ENCODE measurements around the gene STK25. TPM values are rescaled to one million over a fixed set of nuclear protein-coding genes. Genes with fewer than 3 reads are reported as not detected.

Gene STK25
- polyA plus RNA-seq, 4 donors: 176 to 209 (median 195) TPM

Other genes starting within 250 kb of the STK25 start
- 100 to 1,000 TPM; 311 to 400 (median 321) TPM for gene HDLBP, start 192.9 kb downstream of the STK25 start, polyA plus RNA-seq (ENCODE audit: insufficient read length in 4 of 4)
- gene SEPTIN2, start 192.7 kb downstream of the STK25 start, polyA plus RNA-seq (ENCODE audit: insufficient read length in 4 of 4): 100 to 1,000 TPM; 539 to 647 (median 628) TPM
- gene FARP2, start 152.3 kb downstream of the STK25 start, polyA plus RNA-seq (ENCODE audit: insufficient read length in 4 of 4): 10 to 100 TPM; 52.9 to 58.1 (median 54.9) TPM
- 10 to 100 TPM; 19.7 to 32.1 (median 24.2) TPM for gene BOK, start 50.2 kb upstream of the STK25 start, polyA plus RNA-seq (ENCODE audit: insufficient read length in 4 of 4)
- 10 to 100 TPM; 54.3 to 71.4 (median 59.2) TPM for gene THAP4, start 128.6 kb upstream of the STK25 start, polyA plus RNA-seq (ENCODE audit: insufficient read length in 4 of 4)
- 10 to 100 TPM; 68.3 to 87.6 (median 76.0) TPM for gene ATG4B, start 129.1 kb upstream of the STK25 start, polyA plus RNA-seq (ENCODE audit: insufficient read length in 4 of 4)
- gene DTYMK, start 178.2 kb upstream of the STK25 start, polyA plus RNA-seq (ENCODE audit: insufficient read length in 4 of 4): 10 to 100 TPM; 33.6 to 45.9 (median 35.6) TPM
- gene ING5, start 193.5 kb upstream of the STK25 start, polyA plus RNA-seq (ENCODE audit: insufficient read length in 4 of 4): 10 to 100 TPM; 35.4 to 43.6 (median 42.3) TPM
- gene D2HGDH, start 226.0 kb upstream of the STK25 start, polyA plus RNA-seq (ENCODE audit: insufficient read length in 4 of 4): 10 to 100 TPM; 31.8 to 48.5 (median 38.0) TPM

Measured in right renal pelvis (tissue), 4 donors.